Breast epithelium (tissue), 4 donors: Measurements from ENCODE around the gene RBFOX1. TPM values are rescaled to one million over a fixed set of nuclear protein-coding genes. Genes with fewer than 3 reads are reported as not detected.

Experiments
- DNase-seq, 2 donors: peaks; one replicate each; pipeline ENCODE4 v3.0.0-alpha.2; 2019; ENCODE audit warnings: low spot score in 2 of 2
- H3K27ac ChIP-seq, 2 donors: fragments of 200-600 bp; sonication (generic) in 1 of 2; one replicate each; pipeline ENCODE4 v1.5.1; 2016 to 2019; ENCODE audit warnings: mild to moderate bottlenecking in 1 of 2
- H3K27me3 ChIP-seq, 2 donors: fragments of 200-600 bp; sonication (generic) in 1 of 2; one replicate each; pipeline versions ENCODE4 v1.5.1 to v1.6.0; 2017 to 2019; ENCODE audit warnings: control low read depth in 1 of 2, mild to moderate bottlenecking in 1 of 2
- H3K36me3 ChIP-seq: fragments of 200-600 bp; one replicate; pipeline ENCODE4 v1.5.1; 2019
- H3K4me1 ChIP-seq, 2 donors: fragments of 200-600 bp; sonication (generic); one replicate each; pipeline ENCODE4 v1.5.1; 2016 to 2019; ENCODE audit warnings: control low read depth in 1 of 2
- H3K4me3 ChIP-seq, 3 donors: fragments of 200-600 bp; sonication (generic); 1 replicate in 2 of 3; 2 replicates in 1 of 3; pipeline ENCODE4 v1.5.1; 2016 to 2019; ENCODE audit warnings: mild to moderate bottlenecking in 3 of 3, moderate library complexity in 2 of 3
- H3K9me3 ChIP-seq, 2 donors: fragments of 200-600 bp; sonication (generic) in 1 of 2; one replicate each; pipeline ENCODE4 v1.5.1; 2016 to 2019; ENCODE audit warnings: control low read depth in 1 of 2
- CTCF ChIP-seq, 3 donors: fragments of 450-650 bp; IDR thresholded peaks; one replicate each; pipeline ENCODE4 v1.5.1; 2016 to 2017; ENCODE audit warnings: antibody characterized with exemption in 3 of 3, mild to moderate bottlenecking in 3 of 3, moderate library complexity in 3 of 3
- POLR2A ChIP-seq: fragments of 450-650 bp; IDR thresholded peaks from one replicate; pipeline ENCODE4 v1.6.1; 2016; ENCODE audit warnings: antibody characterized with exemption, mild to moderate bottlenecking, moderate library complexity
- POLR2AphosphoS5 ChIP-seq, 3 donors: sonication (generic); formaldehyde crosslinking; IDR thresholded peaks; one replicate each; pipeline ENCODE4 v1.6.1; 2017; ENCODE audit warnings: antibody characterized with exemption in 3 of 3
- intact Hi-C: fragments of 100-400 bp; cut with DNase I; formaldehyde crosslinking; loops from one replicate; pipeline ENCODE4 v1.15.1; 2023; ENCODE audit warnings: low total_unique reads
- total RNA-seq, 3 donors: library from RNA; depleted of rRNA; stranded (reverse); fragments of >200 nt; gene quantifications; one replicate each; pipeline ENCODE4 v1.1.0, GENCODE V29; 2016

RBFOX1 gene
- total RNA-seq, 3 donors from 2014 or later, result 0.29 TPM; not detected in 2

- Histone ChIP-seq H3K4me3 (no peak overlapping the region), H3K36me3 (no peaks in the 10 kb centered on the region), H3K4me1 (no peaks in the 10 kb centered on the region), H3K27me3 (no peaks in the 10 kb centered on the region), H3K27ac (no peak overlapping the region), H3K9me3 (no peaks in the 10 kb centered on the region)
- DNase-seq, result no peak
- TF ChIP-seq POLR2A (no peak), POLR2AphosphoS5 (IDR thresholded peaks at IDR 0.05) (no peak), CTCF (IDR thresholded peaks at IDR 0.05) (no peak)
- intact Hi-C loops, result no loop called here
Measured at GRCh38 chr16:7602291-7602950, 269.8 kb downstream of the RBFOX1 start.

DNA sequence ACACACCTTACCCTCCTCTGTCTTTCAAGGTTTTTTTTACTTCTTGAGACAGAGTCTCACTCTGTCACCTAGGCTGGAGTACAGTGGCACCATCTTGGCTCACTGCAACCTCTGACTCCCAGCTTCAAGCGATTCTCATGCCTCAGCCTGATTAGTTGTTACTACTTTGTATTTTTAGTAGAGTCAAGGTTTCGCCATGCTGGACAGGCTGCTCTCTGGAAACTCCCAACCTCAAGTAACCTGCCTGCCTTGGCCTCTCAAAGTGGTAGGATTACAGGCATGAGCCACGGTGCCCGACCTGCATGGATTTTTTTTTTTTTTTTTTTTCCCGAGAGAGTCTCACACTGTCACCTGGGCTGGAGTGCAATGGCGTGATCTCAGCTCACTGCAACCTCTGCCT, 273.2 kb downstream of the RBFOX1 start:
- no peak for DNase-seq
- no peaks in the 10 kb centered on the region for H3K36me3 ChIP-seq
- intact Hi-C loops, result no loop called here
- no peaks in the 10 kb centered on the region for H3K9me3 ChIP-seq
- TF ChIP-seq POLR2A (no peak), CTCF (IDR thresholded peaks at IDR 0.05) (no peak), POLR2AphosphoS5 (IDR thresholded peaks at IDR 0.05) (no peak)
- no peak overlapping the region for H3K4me3 ChIP-seq
- H3K27ac ChIP-seq, result no peak overlapping the region
- no peaks in the 10 kb centered on the region for H3K4me1 ChIP-seq
- no peaks in the 10 kb centered on the region for H3K27me3 ChIP-seq

- H3K27ac ChIP-seq, result no peak overlapping the region
- no peak for DNase-seq
Measured at GRCh38 chr16:7612671-7613070, 280.0 kb downstream of the RBFOX1 start.

DNA sequence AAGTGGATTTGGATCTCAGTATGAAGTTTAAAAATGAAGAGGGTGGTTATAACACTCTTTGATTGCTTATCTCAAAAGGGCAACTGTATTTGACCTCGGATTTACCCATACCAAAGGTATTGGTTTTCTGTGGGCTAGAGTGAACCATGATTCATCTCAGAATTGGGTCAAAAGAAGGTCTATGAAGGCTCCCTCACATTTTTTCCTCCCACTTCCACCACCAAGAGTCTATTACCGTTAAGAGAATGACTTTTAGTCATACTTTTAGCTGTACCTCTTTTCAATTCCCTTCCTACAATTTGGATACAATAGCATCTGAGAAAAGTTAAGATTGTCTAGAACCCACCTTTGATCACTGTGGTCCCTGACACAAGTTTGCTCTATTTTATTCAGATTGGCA, 280.9 kb downstream of the RBFOX1 start:
- TF ChIP-seq POLR2AphosphoS5 (IDR thresholded peaks at IDR 0.05), result no peak
- TF ChIP-seq CTCF (IDR thresholded peaks at IDR 0.05), result no peak
- TF ChIP-seq POLR2A, result no peak
- Histone ChIP-seq H3K4me3 (no peak overlapping the region), H3K36me3 (no peaks in the 10 kb centered on the region), H3K4me1 (no peaks in the 10 kb centered on the region), H3K9me3 (no peaks in the 10 kb centered on the region), H3K27me3 (no peaks in the 10 kb centered on the region), H3K27ac (no peak overlapping the region)
- intact Hi-C loops, result no loop called here
- no peak for DNase-seq

More at GRCh38 chr16:7612671-7613070, 280.0 kb downstream of the RBFOX1 start:
- TF ChIP-seq POLR2AphosphoS5 (IDR thresholded peaks at IDR 0.05), result no peak
- no peaks in the 10 kb centered on the region for H3K36me3 ChIP-seq
- H3K4me1 ChIP-seq, result no peaks in the 10 kb centered on the region
- intact Hi-C loops, result no loop called here
- H3K27me3 ChIP-seq, result no peaks in the 10 kb centered on the region
- H3K4me3 ChIP-seq, result no peak overlapping the region
- H3K9me3 ChIP-seq, result no peaks in the 10 kb centered on the region

DNA sequence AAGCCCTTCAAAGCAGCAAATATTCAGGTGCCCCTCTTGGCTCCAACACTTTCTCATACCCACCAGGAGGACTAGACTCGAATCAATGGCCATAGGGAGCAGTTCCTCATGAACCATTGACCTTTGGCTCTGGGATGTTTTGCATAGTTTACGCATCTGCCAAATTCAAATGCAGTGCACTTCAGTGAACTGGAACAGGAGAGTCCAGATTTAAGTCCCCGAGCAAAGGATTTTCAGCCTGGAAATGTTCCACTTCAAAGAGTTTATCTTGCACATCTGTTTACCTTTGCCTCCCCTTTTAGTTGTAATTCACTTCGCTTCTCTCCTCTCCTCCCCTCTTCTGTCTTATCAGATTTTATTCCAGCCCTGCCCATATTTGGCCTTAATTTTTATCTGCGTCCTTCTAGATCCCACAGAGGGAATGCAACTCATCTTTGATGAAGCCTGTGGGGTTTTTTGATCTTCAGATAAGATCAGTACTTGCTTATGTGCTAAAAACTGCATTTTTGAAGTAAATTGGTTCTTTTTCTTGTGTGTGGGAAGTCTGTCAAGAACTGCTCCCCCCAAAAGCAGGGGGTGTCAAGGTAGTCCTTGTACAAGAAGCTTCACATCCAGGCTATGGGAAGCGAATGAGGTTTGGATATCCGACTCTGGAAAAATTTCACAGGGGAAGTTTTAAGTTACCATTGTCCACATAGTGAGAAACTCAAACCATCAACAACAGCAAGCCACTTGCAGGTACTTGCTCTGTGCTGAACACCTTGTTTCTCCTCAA, 281.6 kb downstream of the RBFOX1 start:
- TF ChIP-seq POLR2A, result no peak
- no peak for TF ChIP-seq CTCF (IDR thresholded peaks at IDR 0.05)
- no peak for TF ChIP-seq POLR2AphosphoS5 (IDR thresholded peaks at IDR 0.05)
- no peaks in the 10 kb centered on the region for H3K9me3 ChIP-seq
- no peak overlapping the region for H3K27ac ChIP-seq
- no peaks in the 10 kb centered on the region for H3K4me1 ChIP-seq
- H3K27me3 ChIP-seq, result no peaks in the 10 kb centered on the region
- DNase-seq, result no peak
- no peaks in the 10 kb centered on the region for H3K36me3 ChIP-seq
- no peak overlapping the region for H3K4me3 ChIP-seq
- intact Hi-C loops, result no loop called here
